ENCODE results near the gene EFNA5. TPM values are rescaled to one million over a fixed set of nuclear protein-coding genes. Genes with fewer than 3 reads are reported as not detected.

EFNA5 gene
- total RNA-seq, 1 donor from 2014 or later = 12.0 TPM

DNA sequence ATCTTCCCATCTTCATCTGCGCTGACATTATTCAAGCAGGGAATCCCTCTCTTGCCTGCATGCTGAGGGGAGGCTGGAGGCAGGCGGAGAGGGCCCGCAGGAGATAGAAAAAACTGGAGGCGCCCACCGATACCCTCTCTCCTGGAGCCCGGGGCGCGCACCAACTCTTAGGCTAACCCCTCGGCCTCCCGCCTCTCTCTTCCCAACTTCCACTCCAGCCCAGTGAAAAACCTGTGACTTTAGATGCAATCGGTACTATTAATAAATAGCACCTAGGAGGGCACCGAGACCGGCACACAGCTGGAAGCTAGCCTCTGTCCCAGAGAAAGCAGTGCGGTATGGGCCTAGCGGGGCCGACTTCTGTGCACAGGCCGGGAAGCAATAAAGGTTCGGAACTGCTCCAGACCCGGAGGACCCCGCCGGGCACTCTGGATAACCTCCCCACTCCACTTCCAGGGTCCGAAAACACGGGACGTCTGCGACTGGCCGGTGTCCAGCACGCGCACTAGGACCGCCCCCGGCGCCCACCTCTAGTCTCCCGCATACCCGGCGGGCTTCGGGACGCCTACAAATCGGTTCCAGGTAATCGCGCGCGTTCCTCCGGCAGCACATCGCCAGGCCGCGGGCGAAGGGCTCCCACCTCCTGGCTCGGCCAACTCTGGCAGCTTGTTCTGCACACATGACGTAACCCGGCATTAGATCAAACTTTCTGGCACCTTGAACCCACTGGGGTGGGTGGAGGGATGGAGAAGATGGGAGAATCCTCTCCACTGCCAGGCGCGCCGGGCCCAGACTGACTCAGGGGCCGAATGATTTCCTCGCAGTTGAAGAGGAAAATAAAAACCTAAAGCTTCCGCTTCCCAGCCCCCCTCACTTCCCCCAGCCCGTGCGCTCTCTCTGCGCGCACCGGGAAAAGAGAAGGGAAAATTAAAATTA lies 1.4 kb downstream of the EFNA5 start:
- Mint-ChIP-seq H3K9me3 (ENCODE audit: low read depth) (no peaks in the 10 kb centered on the region), H3K4me1 (ENCODE audit: low read depth) (peaks cover 17% of the 10 kb centered on the region), H3K27me3 (peaks cover 44% of the 10 kb centered on the region), H3K36me3 (ENCODE audit: insufficient read depth) (no peaks in the 10 kb centered on the region), H3K4me3 (ENCODE audit: low read depth) (peak overlapping the region; percentile 81), H3K27ac (peak overlapping the region; percentile 90)
- TF ChIP-seq, protein P1, sequence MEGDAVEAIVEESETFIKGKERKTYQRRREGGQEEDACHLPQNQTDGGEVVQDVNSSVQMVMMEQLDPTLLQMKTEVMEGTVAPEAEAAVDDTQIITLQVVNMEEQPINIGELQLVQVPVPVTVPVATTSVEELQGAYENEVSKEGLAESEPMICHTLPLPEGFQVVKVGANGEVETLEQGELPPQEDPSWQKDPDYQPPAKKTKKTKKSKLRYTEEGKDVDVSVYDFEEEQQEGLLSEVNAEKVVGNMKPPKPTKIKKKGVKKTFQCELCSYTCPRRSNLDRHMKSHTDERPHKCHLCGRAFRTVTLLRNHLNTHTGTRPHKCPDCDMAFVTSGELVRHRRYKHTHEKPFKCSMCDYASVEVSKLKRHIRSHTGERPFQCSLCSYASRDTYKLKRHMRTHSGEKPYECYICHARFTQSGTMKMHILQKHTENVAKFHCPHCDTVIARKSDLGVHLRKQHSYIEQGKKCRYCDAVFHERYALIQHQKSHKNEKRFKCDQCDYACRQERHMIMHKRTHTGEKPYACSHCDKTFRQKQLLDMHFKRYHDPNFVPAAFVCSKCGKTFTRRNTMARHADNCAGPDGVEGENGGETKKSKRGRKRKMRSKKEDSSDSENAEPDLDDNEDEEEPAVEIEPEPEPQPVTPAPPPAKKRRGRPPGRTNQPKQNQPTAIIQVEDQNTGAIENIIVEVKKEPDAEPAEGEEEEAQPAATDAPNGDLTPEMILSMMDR (IDR thresholded peaks at IDR 0.05; ENCODE audit: unreplicated experiment) = no peak
- peak; percentile 46 for DNase-seq (ENCODE audit: low spot score, unreplicated experiment)

DNA sequence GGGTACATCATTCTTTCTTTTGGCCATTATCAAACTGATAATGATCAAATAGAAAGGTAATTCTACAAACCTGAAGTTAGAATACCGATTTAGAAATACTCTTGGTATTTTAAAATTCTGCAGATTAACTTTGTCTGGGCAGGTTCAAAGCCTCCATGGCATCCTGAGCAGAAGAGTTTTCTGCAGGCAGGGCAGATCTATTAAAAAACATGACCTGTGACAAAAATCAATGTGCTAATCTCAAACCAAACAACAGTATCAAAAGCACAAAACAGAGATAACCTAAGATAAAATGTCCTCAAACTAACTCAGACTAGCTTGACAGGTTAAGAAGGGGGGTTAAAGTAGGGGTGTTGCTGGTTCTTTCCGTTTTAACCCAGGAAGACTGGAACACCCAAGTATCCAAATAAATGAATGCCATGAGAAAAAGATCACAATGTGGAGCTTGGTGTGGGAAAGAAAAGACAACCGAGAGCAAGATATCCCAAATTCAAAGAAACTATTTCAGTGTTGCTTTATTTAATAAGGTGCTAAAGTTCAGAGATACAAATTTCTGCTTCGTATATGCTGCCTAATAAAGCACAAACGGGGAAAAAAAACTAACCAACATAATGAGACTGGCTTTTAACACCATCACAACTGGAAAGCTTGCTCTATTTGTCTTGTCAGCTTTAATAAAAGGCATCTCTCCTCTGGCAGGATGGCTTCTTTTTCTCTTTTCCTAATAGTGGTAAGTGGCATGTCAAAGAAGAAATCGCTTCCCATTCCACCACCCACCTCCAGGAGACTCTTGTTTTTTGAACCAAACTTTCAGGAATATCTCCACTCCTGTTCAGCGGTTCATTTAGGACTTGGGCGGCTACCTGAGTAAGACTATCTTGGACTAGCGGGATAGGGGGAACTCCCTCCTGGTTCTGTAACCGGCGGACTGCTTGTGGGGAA lies 2.3 kb downstream of the EFNA5 start:
- H3K36me3 Mint-ChIP-seq (ENCODE audit: insufficient read depth) = no peaks in the 10 kb centered on the region

DNA sequence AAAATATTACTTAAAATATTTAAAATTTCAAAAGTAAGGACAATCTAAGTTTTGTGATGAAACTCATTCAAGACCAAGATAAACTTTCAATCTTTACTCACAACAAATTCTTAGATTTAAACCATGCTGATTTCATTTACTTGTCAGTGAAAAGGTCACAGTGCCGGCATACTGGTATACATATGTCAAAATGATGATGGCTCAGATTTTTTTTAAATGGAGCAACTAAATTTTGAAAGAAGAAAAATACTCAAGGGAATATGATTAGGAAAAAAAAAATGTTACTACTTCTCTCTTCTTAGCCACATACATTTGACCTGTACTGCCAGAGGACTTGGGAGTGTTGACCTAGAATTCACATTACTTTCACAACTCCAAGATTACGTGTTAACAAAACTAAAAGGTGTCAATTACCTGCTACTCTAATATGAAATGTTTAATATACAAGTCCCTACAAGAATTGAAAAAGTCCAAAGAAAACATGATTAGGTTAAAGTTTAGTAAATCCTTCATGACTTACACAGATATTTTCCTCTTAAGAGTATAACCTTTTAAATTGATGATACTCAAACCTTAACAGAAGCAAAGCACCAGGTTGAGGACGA lies 4.6 kb downstream of the EFNA5 start:
- H3K4me3 Mint-ChIP-seq (ENCODE audit: low read depth) = no peak overlapping the region
- no peak overlapping the region for H3K27ac Mint-ChIP-seq

More for the DNA sequence above, 2.3 kb downstream of the EFNA5 start:
- H3K9me3 Mint-ChIP-seq (ENCODE audit: low read depth) = no peaks in the 10 kb centered on the region
- peaks cover 15% of the 10 kb centered on the region for H3K4me1 Mint-ChIP-seq (ENCODE audit: low read depth)
- DNase-seq (ENCODE audit: low spot score, unreplicated experiment) = no peak
- peak overlapping the region; percentile 81 for H3K4me3 Mint-ChIP-seq (ENCODE audit: low read depth)
- peaks cover 41% of the 10 kb centered on the region for H3K27me3 Mint-ChIP-seq
- TF ChIP-seq, protein P1 (IDR thresholded peaks at IDR 0.05; ENCODE audit: unreplicated experiment) = peak; percentile 26
- H3K27ac Mint-ChIP-seq = peak overlapping the region; percentile 90

DNA sequence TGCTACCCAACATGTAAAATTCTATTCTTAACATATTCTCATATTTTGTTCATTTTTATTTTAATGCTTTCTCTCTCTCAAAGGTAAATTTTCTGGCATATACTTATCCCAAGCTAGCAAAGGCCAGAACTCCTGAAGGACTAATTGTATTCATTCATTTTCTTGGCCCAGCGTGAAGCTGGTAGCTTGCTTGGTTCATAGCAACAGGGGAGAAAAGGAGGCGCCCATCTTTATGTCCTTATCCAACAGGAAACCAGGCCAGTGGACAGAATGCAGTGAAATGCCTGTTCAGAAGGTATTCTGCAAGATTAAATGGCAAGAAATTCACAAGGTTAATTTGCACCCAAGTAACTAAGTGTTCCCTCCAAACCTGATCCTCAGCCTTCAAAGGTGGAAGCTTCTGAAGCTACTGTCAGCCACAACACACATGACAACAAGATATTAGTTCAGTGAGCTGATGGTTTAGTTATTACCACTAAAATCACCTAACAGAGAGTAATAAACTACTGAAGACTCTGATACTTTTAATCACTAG lies 5.6 kb downstream of the EFNA5 start:
- TF ChIP-seq, protein P1 (IDR thresholded peaks at IDR 0.05; ENCODE audit: unreplicated experiment) = no peak

More for the DNA sequence above, 4.6 kb downstream of the EFNA5 start:
- TF ChIP-seq, protein P1 (IDR thresholded peaks at IDR 0.05; ENCODE audit: unreplicated experiment) = no peak
- H3K4me1 Mint-ChIP-seq (ENCODE audit: low read depth) = peaks cover 13% of the 10 kb centered on the region
- no peak for DNase-seq (ENCODE audit: low spot score, unreplicated experiment)
- no peaks in the 10 kb centered on the region for H3K9me3 Mint-ChIP-seq (ENCODE audit: low read depth)
- H3K27me3 Mint-ChIP-seq = peaks cover 47% of the 10 kb centered on the region
- H3K36me3 Mint-ChIP-seq (ENCODE audit: insufficient read depth) = no peaks in the 10 kb centered on the region

More for the DNA sequence above, 5.6 kb downstream of the EFNA5 start:
- no peak overlapping the region for H3K4me3 Mint-ChIP-seq (ENCODE audit: low read depth)
- peaks cover 51% of the 10 kb centered on the region for H3K27me3 Mint-ChIP-seq
- H3K9me3 Mint-ChIP-seq (ENCODE audit: low read depth) = no peaks in the 10 kb centered on the region
- H3K4me1 Mint-ChIP-seq (ENCODE audit: low read depth) = peaks cover 13% of the 10 kb centered on the region
- DNase-seq (ENCODE audit: low spot score, unreplicated experiment) = no peak
- H3K27ac Mint-ChIP-seq = no peak overlapping the region
- no peaks in the 10 kb centered on the region for H3K36me3 Mint-ChIP-seq (ENCODE audit: insufficient read depth)

Data from progenitor cell of endocrine pancreas (in vitro differentiated cells).